GM23338 (cell line): ENCODE data around the gene MERTK. TPM values are rescaled to one million over a fixed set of nuclear protein-coding genes. Genes with fewer than 3 reads are reported as not detected.

Source experiments
- ATAC-seq: fragments of 200-7000 bp; cut with Tn5 transposase; 3 replicates; pipeline ENCODE4 v1.9.1; 2020
- DNase-seq: peaks from one replicate; pipeline ENCODE4 v3.0.0-alpha.2; 2015; ENCODE audit warnings: low spot score
- H2AFZ ChIP-seq: fragments of 200-600 bp; sonication (generic); 2 replicates; pipeline ENCODE4 v1.8.0; 2016; ENCODE audit warnings: antibody characterized with exemption, mild to moderate bottlenecking, moderate library complexity
- H3F3A ChIP-seq: fragments of 200-600 bp; sonication (generic); replicated peaks from 2 replicates; pipeline ENCODE4 v1.8.0; 2017; ENCODE audit warnings: antibody characterized with exemption, mixed run types, low read depth
- H3K27ac ChIP-seq: fragments of 200-600 bp; sonication (generic); 2 replicates; pipeline ENCODE4 v1.6.1; 2016; ENCODE audit warnings: low read depth
- H3K27me3 ChIP-seq: fragments of 200-600 bp; sonication (generic); 2 replicates; pipeline ENCODE4 v1.8.0; 2016; ENCODE audit warnings: mild to moderate bottlenecking, mixed run types, moderate library complexity; ENCODE audit not compliant: insufficient read depth
- H3K36me3 ChIP-seq: fragments of 200-600 bp; sonication (generic); 2 replicates; pipeline ENCODE4 v1.8.0; 2016; ENCODE audit warnings: mild to moderate bottlenecking; ENCODE audit not compliant: insufficient read depth
- H3K4me1 ChIP-seq: fragments of 200-600 bp; sonication (generic); 2 replicates; pipeline ENCODE4 v1.8.0; 2016; ENCODE audit warnings: mild to moderate bottlenecking, moderate library complexity; ENCODE audit not compliant: insufficient read depth
- H3K4me2 ChIP-seq: fragments of 200-600 bp; sonication (generic); 2 replicates; pipeline ENCODE4 v1.7.1; 2017; ENCODE audit warnings: mixed run types
- H3K4me3 ChIP-seq: fragments of 200-600 bp; sonication (generic); 2 replicates; pipeline ENCODE4 v1.6.1; 2016; ENCODE audit warnings: mixed run types
- H3K79me2 ChIP-seq: fragments of 200-600 bp; sonication (generic); replicated peaks from 2 replicates; pipeline ENCODE4 v1.8.0; 2017; ENCODE audit warnings: mild to moderate bottlenecking; ENCODE audit not compliant: insufficient read depth
- H3K9me2 ChIP-seq: fragments of 200-600 bp; sonication (generic); 2 replicates; pipeline ENCODE4 v1.8.0; 2017; ENCODE audit not compliant: insufficient read depth
- H4K20me1 ChIP-seq: fragments of 200-600 bp; sonication (generic); replicated peaks from 2 replicates; pipeline ENCODE4 v1.8.0; 2017; ENCODE audit warnings: mild to moderate bottlenecking; ENCODE audit not compliant: insufficient read depth
- H3K27ac Mint-ChIP-seq: 2 replicates; pipeline ENCODE4 v1.8.0; 2020; ENCODE audit warnings: inconsistent platforms, mild to moderate bottlenecking, moderate library complexity, mixed read lengths
- H3K27me3 Mint-ChIP-seq: 3 replicates; pipeline ENCODE4 v1.8.0; 2022; ENCODE audit warnings: low read depth, mild to moderate bottlenecking, moderate library complexity, mixed read lengths, inconsistent platforms; ENCODE audit not compliant: insufficient read depth, poor library complexity
- H3K36me3 Mint-ChIP-seq: 3 replicates; pipeline ENCODE4 v1.8.0; 2021; ENCODE audit warnings: low read depth, mild to moderate bottlenecking, inconsistent platforms, moderate library complexity, mixed read lengths
- H3K4me1 Mint-ChIP-seq: 3 replicates; pipeline ENCODE4 v1.8.0; 2020; ENCODE audit warnings: mild to moderate bottlenecking, inconsistent platforms, mixed read lengths
- H3K4me3 Mint-ChIP-seq: 3 replicates; pipeline ENCODE4 v1.8.0; 2021; ENCODE audit warnings: moderate library complexity, mild to moderate bottlenecking, inconsistent platforms, mixed read lengths
- H3K9me3 Mint-ChIP-seq: 3 replicates; pipeline ENCODE4 v1.8.0; 2020; ENCODE audit warnings: moderate library complexity, mild to moderate bottlenecking, inconsistent platforms, mixed read lengths
- CREB1 ChIP-seq: fragments of 250-450 bp; sonication (Bioruptor Pico); IDR thresholded peaks from 2 replicates; pipeline ENCODE4 v1.5.0; 2020; ENCODE audit warnings: low read depth, mild to moderate bottlenecking, moderate library complexity
- ETS1 ChIP-seq: IDR thresholded peaks from 2 replicates; pipeline ENCODE4 v1.6.1; 2016; ENCODE audit warnings: antibody characterized with exemption
- EZH2 ChIP-seq: fragments of 200-600 bp; sonication (generic); IDR thresholded peaks from one replicate; pipeline ENCODE4 v1.8.0; 2017; ENCODE audit warnings: antibody characterized with exemption, mild to moderate bottlenecking, low read depth; ENCODE audit not compliant: unreplicated experiment
- JUNB ChIP-seq: IDR thresholded peaks from one replicate; pipeline ENCODE4 v1.6.1; 2016; ENCODE audit warnings: antibody characterized with exemption; ENCODE audit not compliant: unreplicated experiment
- NANOG ChIP-seq: IDR thresholded peaks from 2 replicates; pipeline ENCODE4 v1.6.1; 2016; ENCODE audit warnings: antibody characterized with exemption, borderline replicate concordance
- POLR2AphosphoS5 ChIP-seq: IDR thresholded peaks from 2 replicates; pipeline ENCODE4 v1.6.1; 2016; ENCODE audit warnings: antibody characterized with exemption, low read depth
- ZNF114 ChIP-seq: fragments of 250-450 bp; sonication (Bioruptor Pico); IDR thresholded peaks from 2 replicates; pipeline ENCODE4 v1.5.0; 2020; ENCODE audit warnings: mild to moderate bottlenecking, moderate library complexity
- ZNF331 ChIP-seq: fragments of 250-450 bp; sonication (Bioruptor Pico); IDR thresholded peaks from 2 replicates; pipeline ENCODE4 v1.5.0; 2020; ENCODE audit warnings: low read depth, mild to moderate bottlenecking, moderate library complexity
- polyA plus RNA-seq: library from polyadenylated mRNA; unstranded; fragments of >200 nt; fragmentation: Nextera tagmentation; extraction: Ambion mirVana; gene quantifications from 2 replicates; pipeline ENCODE4 v1.2.1, GENCODE V29; 2016
- total RNA-seq: library from RNA; depleted of rRNA; stranded (reverse); fragments of >200 nt; shearing (Covaris generic); gene quantifications from 2 replicates; pipeline ENCODE4 v1.2.3, GENCODE V29; 2014
- TF ChIP-seq, protein P1 (sequence below): fragments of 250-450 bp; sonication (Bioruptor Pico); IDR thresholded peaks from 2 replicates; pipeline ENCODE4 v1.5.0; 2020; ENCODE audit warnings: mild to moderate bottlenecking, moderate library complexity
- TF ChIP-seq, protein P2 (sequence below), 2 experiments: fragments of 200-600 bp in 1 of 2; sonication (generic) in 1 of 2; conservative IDR thresholded peaks; 2 replicates each; pipeline versions ENCODE4 v1.5.1 to v1.6.1; 2016 to 2017; ENCODE audit warnings: antibody characterized with exemption in 2 of 2, low read depth in 2 of 2, mild to moderate bottlenecking in 2 of 2, moderate library complexity in 1 of 2
- TF ChIP-seq, protein P3 (sequence below): IDR thresholded peaks from one replicate; pipeline ENCODE4 v1.6.1; 2018; ENCODE audit warnings: antibody characterized with exemption; ENCODE audit not compliant: unreplicated experiment

MERTK gene
- total and polyA plus RNA-seq, 2 experiments from 2014 or later: 3.0 to 9.0 TPM

- TF ChIP-seq, protein P1, sequence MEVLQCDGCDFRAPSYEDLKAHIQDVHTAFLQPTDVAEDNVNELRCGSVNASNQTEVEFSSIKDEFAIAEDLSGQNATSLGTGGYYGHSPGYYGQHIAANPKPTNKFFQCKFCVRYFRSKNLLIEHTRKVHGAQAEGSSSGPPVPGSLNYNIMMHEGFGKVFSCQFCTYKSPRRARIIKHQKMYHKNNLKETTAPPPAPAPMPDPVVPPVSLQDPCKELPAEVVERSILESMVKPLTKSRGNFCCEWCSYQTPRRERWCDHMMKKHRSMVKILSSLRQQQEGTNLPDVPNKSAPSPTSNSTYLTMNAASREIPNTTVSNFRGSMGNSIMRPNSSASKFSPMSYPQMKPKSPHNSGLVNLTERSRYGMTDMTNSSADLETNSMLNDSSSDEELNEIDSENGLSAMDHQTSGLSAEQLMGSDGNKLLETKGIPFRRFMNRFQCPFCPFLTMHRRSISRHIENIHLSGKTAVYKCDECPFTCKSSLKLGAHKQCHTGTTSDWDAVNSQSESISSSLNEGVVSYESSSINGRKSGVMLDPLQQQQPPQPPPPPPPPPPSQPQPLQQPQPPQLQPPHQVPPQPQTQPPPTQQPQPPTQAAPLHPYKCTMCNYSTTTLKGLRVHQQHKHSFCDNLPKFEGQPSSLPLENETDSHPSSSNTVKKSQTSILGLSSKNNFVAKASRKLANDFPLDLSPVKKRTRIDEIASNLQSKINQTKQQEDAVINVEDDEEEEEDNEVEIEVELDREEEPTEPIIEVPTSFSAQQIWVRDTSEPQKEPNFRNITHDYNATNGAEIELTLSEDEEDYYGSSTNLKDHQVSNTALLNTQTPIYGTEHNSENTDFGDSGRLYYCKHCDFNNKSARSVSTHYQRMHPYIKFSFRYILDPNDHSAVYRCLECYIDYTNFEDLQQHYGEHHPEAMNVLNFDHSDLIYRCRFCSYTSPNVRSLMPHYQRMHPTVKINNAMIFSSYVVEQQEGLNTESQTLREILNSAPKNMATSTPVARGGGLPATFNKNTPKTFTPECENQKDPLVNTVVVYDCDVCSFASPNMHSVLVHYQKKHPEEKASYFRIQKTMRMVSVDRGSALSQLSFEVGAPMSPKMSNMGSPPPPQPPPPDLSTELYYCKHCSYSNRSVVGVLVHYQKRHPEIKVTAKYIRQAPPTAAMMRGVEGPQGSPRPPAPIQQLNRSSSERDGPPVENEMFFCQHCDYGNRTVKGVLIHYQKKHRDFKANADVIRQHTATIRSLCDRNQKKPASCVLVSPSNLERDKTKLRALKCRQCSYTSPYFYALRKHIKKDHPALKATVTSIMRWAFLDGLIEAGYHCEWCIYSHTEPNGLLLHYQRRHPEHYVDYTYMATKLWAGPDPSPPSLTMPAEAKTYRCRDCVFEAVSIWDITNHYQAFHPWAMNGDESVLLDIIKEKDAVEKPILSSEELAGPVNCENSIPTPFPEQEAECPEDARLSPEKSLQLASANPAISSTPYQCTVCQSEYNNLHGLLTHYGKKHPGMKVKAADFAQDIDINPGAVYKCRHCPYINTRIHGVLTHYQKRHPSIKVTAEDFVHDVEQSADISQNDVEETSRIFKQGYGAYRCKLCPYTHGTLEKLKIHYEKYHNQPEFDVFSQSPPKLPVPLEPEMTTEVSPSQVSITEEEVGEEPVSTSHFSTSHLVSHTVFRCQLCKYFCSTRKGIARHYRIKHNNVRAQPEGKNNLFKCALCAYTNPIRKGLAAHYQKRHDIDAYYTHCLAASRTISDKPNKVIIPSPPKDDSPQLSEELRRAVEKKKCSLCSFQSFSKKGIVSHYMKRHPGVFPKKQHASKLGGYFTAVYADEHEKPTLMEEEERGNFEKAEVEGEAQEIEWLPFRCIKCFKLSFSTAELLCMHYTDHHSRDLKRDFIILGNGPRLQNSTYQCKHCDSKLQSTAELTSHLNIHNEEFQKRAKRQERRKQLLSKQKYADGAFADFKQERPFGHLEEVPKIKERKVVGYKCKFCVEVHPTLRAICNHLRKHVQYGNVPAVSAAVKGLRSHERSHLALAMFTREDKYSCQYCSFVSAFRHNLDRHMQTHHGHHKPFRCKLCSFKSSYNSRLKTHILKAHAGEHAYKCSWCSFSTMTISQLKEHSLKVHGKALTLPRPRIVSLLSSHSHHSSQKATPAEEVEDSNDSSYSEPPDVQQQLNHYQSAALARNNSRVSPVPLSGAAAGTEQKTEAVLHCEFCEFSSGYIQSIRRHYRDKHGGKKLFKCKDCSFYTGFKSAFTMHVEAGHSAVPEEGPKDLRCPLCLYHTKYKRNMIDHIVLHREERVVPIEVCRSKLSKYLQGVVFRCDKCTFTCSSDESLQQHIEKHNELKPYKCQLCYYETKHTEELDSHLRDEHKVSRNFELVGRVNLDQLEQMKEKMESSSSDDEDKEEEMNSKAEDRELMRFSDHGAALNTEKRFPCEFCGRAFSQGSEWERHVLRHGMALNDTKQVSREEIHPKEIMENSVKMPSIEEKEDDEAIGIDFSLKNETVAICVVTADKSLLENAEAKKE (CRISPR knock-in tag): no peak
- TF ChIP-seq ZNF331 (CRISPR knock-in tag) (no peak), ZNF114 (CRISPR knock-in tag) (no peak), POLR2AphosphoS5 (no peak)
These were observed 830 bp upstream of the MERTK start (continued) for GRCh38 chr2:111897630-111897923.

DNA sequence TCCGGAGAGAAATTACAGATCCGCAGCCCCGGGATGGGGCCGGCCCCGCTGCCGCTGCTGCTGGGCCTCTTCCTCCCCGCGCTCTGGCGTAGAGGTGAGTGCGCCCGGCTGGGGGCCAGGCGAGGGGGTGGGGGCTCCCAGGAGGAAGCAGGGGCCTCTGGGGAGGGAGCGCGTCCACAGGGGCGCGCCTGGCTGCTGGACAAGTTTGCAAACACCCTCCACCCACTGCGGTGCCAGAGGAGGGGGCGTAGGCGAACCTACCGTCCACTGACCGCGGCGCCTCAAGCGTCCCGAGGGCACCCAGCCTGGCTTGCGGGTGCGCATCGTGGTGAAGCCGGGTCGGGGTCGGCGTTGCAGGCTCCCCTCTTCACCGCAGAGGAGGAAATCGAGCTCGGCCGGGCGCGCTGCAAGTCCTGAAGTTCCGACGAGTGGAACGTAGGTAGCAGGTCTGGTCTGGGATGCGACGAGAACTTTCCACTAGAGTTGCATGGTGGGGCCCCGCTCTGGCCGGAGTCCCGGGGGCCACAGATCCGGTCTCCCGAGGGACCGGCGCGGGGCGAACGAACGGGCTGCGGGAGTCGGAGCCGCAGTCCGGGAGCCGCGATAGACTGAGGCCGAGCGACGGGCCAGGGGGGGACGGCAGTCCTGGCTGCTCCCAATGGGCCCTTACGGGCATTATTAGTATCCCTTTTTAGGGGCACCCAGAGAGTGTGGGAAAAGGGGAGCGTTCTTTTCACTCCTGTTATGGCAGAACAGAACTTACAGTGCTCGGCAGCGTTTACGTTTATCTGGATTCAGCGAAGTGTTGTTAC is 502 bp downstream of the MERTK start:
- ATAC-seq: peak; percentile 32
- H4K20me1 ChIP-seq: peaks cover 9% of the 10 kb centered on the region; the same call in 1 of the 2 replicates
- H3K27ac Mint-ChIP-seq: no peak overlapping the region
- peak overlapping the region; percentile 96 for H3K4me2 ChIP-seq
- H2AFZ ChIP-seq: peak overlapping the region; percentile 96
- H3K36me3 ChIP-seq: no peaks in the 10 kb centered on the region
- no peaks in the 10 kb centered on the region; the same call in 2 of the 3 replicates for H3K36me3 Mint-ChIP-seq
- no peaks in the 10 kb centered on the region; the same call in 1 of the 2 replicates for H3K79me2 ChIP-seq
- peaks cover 28% of the 10 kb centered on the region for H3K27me3 ChIP-seq
- peak; percentile 62 for DNase-seq
- H3K4me3 ChIP-seq: peak overlapping the region; percentile 96
- no peaks in the 10 kb centered on the region for H3K9me3 Mint-ChIP-seq
- peaks cover 21% of the 10 kb centered on the region for H3K27me3 Mint-ChIP-seq
- H3K27ac ChIP-seq: 0 out of 2 replicates have a peak overlapping the region, but pooled peaks have one; percentile 32
- peaks cover 30% of the 10 kb centered on the region for H3K4me1 Mint-ChIP-seq
- H3K4me1 ChIP-seq: peaks cover 24% of the 10 kb centered on the region
- no peaks in the 10 kb centered on the region for H3K9me2 ChIP-seq
- no peaks in the 10 kb centered on the region for H3F3A ChIP-seq
- H3K4me3 Mint-ChIP-seq: peak overlapping the region; percentile 85
- no peak for TF ChIP-seq ETS1
- no peak for TF ChIP-seq ZNF331 (CRISPR knock-in tag)
- TF ChIP-seq EZH2: no peak
- TF ChIP-seq, protein P2, sequence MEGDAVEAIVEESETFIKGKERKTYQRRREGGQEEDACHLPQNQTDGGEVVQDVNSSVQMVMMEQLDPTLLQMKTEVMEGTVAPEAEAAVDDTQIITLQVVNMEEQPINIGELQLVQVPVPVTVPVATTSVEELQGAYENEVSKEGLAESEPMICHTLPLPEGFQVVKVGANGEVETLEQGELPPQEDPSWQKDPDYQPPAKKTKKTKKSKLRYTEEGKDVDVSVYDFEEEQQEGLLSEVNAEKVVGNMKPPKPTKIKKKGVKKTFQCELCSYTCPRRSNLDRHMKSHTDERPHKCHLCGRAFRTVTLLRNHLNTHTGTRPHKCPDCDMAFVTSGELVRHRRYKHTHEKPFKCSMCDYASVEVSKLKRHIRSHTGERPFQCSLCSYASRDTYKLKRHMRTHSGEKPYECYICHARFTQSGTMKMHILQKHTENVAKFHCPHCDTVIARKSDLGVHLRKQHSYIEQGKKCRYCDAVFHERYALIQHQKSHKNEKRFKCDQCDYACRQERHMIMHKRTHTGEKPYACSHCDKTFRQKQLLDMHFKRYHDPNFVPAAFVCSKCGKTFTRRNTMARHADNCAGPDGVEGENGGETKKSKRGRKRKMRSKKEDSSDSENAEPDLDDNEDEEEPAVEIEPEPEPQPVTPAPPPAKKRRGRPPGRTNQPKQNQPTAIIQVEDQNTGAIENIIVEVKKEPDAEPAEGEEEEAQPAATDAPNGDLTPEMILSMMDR (conservative IDR thresholded peaks at IDR 0.05; ENCODE audit: low read depth in 2 of 2): no peak
- TF ChIP-seq, protein P3, sequence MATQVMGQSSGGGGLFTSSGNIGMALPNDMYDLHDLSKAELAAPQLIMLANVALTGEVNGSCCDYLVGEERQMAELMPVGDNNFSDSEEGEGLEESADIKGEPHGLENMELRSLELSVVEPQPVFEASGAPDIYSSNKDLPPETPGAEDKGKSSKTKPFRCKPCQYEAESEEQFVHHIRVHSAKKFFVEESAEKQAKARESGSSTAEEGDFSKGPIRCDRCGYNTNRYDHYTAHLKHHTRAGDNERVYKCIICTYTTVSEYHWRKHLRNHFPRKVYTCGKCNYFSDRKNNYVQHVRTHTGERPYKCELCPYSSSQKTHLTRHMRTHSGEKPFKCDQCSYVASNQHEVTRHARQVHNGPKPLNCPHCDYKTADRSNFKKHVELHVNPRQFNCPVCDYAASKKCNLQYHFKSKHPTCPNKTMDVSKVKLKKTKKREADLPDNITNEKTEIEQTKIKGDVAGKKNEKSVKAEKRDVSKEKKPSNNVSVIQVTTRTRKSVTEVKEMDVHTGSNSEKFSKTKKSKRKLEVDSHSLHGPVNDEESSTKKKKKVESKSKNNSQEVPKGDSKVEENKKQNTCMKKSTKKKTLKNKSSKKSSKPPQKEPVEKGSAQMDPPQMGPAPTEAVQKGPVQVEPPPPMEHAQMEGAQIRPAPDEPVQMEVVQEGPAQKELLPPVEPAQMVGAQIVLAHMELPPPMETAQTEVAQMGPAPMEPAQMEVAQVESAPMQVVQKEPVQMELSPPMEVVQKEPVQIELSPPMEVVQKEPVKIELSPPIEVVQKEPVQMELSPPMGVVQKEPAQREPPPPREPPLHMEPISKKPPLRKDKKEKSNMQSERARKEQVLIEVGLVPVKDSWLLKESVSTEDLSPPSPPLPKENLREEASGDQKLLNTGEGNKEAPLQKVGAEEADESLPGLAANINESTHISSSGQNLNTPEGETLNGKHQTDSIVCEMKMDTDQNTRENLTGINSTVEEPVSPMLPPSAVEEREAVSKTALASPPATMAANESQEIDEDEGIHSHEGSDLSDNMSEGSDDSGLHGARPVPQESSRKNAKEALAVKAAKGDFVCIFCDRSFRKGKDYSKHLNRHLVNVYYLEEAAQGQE: no peak
- TF ChIP-seq NANOG: no peak
- TF ChIP-seq CREB1 (CRISPR knock-in tag): no peak
- no peak for TF ChIP-seq ZNF114 (CRISPR knock-in tag)
- TF ChIP-seq POLR2AphosphoS5: no peak; the same call in 1 of the 2 replicates
- TF ChIP-seq JUNB: no peak
